ENCODE measurements around the gene PITPNM3.

Gene PITPNM3

DNA sequence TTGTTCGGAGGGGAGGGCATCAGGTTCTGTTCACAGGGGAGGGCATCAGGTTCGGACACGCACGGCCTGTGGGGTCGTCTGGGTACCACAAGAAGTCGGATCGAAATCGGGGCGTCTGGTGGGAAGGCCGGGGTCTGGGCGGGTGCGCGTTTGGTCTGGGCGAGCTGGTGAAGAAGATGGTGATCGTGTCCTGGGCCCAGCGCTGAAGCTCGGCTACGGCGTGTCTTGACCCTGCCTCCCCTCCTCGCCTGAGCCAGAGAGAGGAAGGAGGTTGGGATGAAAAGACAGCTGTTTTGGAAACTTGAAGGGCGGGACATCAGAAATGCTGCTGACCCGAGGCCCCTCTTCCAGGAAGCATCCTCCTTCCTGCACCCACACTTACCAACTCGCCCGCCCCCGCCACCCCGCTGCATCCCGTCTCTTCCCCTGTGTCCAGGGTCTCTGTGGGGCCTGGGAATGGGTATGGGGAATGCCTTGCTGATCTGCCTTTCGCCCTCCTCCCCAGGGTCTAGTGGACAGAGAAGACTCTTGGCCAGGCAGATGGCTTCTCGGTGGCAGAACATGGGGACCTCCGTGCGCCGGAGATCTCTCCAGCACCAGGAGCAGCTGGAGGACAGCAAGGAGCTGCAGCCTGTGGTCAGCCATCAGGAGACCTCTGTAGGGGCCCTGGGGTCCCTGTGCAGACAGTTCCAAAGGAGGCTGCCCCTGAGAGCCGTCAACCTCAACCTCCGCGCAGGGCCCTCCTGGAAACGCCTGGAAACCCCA lies 111.6 kb downstream of the PITPNM3 start:
- Mint-ChIP-seq H3K27me3 (ENCODE audit: low read depth) (peaks cover under 1% of the 10 kb centered on the region), H3K4me1 (peaks cover 21% of the 10 kb centered on the region), H3K36me3 (ENCODE audit: low read depth) (peaks cover 14% of the 10 kb centered on the region), H3K4me3 (peak overlapping the region; percentile 93 to 95 (median 93)), H3K27ac (peak overlapping the region; percentile 71 to 87 (median 85)), H3K9me3 (no peaks in the 10 kb centered on the region)
- no peak for TF ChIP-seq CTCF (IDR thresholded peaks at IDR 0.05; ENCODE audit: unreplicated experiment in 3 of 3)

DNA sequence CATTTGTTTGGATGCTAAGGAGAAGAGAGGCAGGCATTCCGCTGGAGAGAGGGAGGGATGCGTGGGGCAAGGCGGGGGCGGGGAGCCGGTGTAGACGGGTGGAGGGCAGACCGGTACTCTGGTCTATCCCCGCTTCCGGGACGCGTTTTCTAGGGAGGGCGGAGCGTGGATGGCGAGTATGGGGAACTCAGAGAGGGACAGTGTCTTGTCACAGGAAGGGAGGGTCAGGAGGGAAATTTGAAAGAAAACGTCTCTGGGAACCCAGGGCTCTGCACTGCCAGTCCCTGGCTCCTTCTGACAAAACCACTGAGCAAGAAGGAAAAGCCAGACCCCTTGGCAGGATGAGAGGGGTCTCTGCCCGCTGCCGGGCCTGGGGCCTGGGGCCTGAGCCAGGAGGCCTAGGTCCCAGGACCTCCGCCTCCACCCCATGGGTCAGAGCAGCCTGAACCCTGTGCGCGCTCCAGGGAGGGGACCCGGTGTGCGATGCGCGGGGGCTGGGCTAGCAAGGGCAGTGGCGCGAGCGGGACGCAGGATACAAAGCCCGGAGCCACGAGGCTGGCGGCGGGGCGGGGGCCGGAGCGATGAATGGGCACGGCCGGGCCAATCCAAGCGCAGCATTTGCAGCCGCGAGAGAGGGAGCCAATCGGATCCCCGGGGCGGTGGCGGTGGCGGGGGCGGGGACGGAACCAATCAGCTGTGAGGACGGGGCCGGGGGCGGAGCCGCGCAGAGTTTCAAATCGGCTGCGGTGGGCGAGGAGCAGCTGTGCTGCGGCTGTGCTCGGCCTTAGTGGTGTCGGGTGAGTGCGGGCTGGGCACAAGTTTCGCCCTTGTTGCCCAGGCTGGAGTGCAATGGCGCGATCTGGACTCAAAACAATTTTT lies 112.4 kb downstream of the PITPNM3 start, which contains the start of gene PIMREG:
Gene PIMREG, plus strand, starts transcription at position 764 of the 879 bp plus-strand sequence. CDS start 656 bp downstream, outside the sequence.
- peaks cover 21% of the 10 kb centered on the region for H3K4me1 Mint-ChIP-seq
- peaks cover 8% of the 10 kb centered on the region for H3K27me3 Mint-ChIP-seq (ENCODE audit: low read depth)
- peak within 1 kb of the TSS; percentile 93 to 95 (median 93) for H3K4me3 Mint-ChIP-seq
- H3K36me3 Mint-ChIP-seq (ENCODE audit: low read depth), result peaks cover 14% of the 10 kb centered on the region
- H3K9me3 Mint-ChIP-seq, result no peaks in the 10 kb centered on the region
- H3K27ac Mint-ChIP-seq, result peak within 1 kb of the TSS; percentile 85 to 95 (median 95)
- no peak for TF ChIP-seq CTCF (IDR thresholded peaks at IDR 0.05; ENCODE audit: unreplicated experiment in 3 of 3)

- Mint-ChIP-seq H3K36me3 (ENCODE audit: low read depth) (peaks cover 14% of the 10 kb centered on the region), H3K4me3 (peak overlapping the region; percentile 24 to 93 (median 93)), H3K9me3 (no peaks in the 10 kb centered on the region), H3K4me1 (peaks cover 21% of the 10 kb centered on the region), H3K27ac (no peak overlapping the region), H3K27me3 (ENCODE audit: low read depth) (peaks cover 10% of the 10 kb centered on the region)
- no peak for TF ChIP-seq CTCF (IDR thresholded peaks at IDR 0.05; ENCODE audit: unreplicated experiment in 3 of 3)
These were observed 113.6 kb downstream of the PITPNM3 start for GRCh38 chr17:6442775-6443174.

DNA sequence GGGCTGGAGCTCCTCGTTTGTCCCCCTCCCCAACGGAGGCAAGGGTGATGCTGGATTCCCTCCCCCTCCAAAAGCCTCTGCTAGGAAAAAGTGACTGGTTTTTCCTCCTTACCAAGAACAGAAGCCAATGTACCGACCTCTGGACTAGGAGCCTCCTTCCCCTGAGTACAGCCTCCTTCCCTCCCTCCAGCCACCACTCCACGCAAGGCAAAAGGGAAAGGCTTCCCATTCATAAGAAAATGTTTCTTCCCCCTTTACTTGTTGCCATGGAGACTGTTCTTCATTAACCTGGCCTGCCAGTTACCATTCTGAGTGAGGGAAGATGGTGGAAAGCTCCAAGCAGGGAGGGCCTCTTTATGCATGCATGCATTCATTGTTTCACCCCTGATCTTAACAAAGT lies 116.4 kb downstream of the PITPNM3 start:
- H3K9me3 Mint-ChIP-seq, result no peaks in the 10 kb centered on the region

GRCh38 chr17:6437956-6438355 lies 118.4 kb downstream of the PITPNM3 start:
- no peak for TF ChIP-seq CTCF (IDR thresholded peaks at IDR 0.05; ENCODE audit: unreplicated experiment in 3 of 3)
- no peaks in the 10 kb centered on the region for H3K36me3 Mint-ChIP-seq (ENCODE audit: low read depth)
- peaks cover 24% of the 10 kb centered on the region for H3K27me3 Mint-ChIP-seq (ENCODE audit: low read depth)
- H3K9me3 Mint-ChIP-seq, result no peaks in the 10 kb centered on the region
- H3K27ac Mint-ChIP-seq, result no peak overlapping the region
- no peaks in the 10 kb centered on the region for H3K4me1 Mint-ChIP-seq
- H3K4me3 Mint-ChIP-seq, result no peak overlapping the region

More for the DNA sequence above, 116.4 kb downstream of the PITPNM3 start:
- H3K27ac Mint-ChIP-seq, result peak overlapping the region; percentile 70 to 84 (median 82)
- no peak for TF ChIP-seq CTCF (IDR thresholded peaks at IDR 0.05; ENCODE audit: unreplicated experiment in 3 of 3)
- H3K36me3 Mint-ChIP-seq (ENCODE audit: low read depth), result peaks cover 4% of the 10 kb centered on the region
- peak overlapping the region in 1 of 3 experiments; percentile 20 for H3K4me3 Mint-ChIP-seq
- peaks cover 11% of the 10 kb centered on the region for H3K4me1 Mint-ChIP-seq
- H3K27me3 Mint-ChIP-seq (ENCODE audit: low read depth), result peaks cover 24% of the 10 kb centered on the region

Measured in nephron (organoid).